HepG2 (cell line): ENCODE measurements around the gene KDM5A. TPM values are rescaled to one million over a fixed set of nuclear protein-coding genes. Genes with fewer than 3 reads are reported as not detected.

Source experiments
- DR1 ChIP-seq: sonication (generic); formaldehyde crosslinking; IDR thresholded peaks from 2 replicates; pipeline ENCODE4 v1.8.0; 2021; ENCODE audit warnings: mild to moderate bottlenecking, missing genetic modification reagents, inconsistent platforms
- FLYWCH1 ChIP-seq: sonication (generic); formaldehyde crosslinking; IDR thresholded peaks from 2 replicates; pipeline ENCODE4 v1.8.1; 2023; ENCODE audit warnings: mild to moderate bottlenecking, missing genetic modification reagents
- HNRNPUL1 ChIP-seq: fragments of 200-400 bp; formaldehyde crosslinking; IDR thresholded peaks from 2 replicates; pipeline ENCODE4 v1.6.1; 2017; ENCODE audit warnings: low read depth, mild to moderate bottlenecking, low read length, moderate library complexity
- IRF2 ChIP-seq: IDR thresholded peaks from 2 replicates; pipeline ENCODE4 v1.6.1; 2018; ENCODE audit warnings: missing genetic modification reagents, missing compliant biosample characterization
- JUN ChIP-seq: sonication (generic); formaldehyde crosslinking; IDR thresholded peaks from 2 replicates; pipeline ENCODE4 v1.4.0; 2020; ENCODE audit warnings: mild to moderate bottlenecking, missing genetic modification reagents
- NAIF1 ChIP-seq: sonication (generic); formaldehyde crosslinking; IDR thresholded peaks from 2 replicates; pipeline ENCODE4 v1.5.0; 2020; ENCODE audit warnings: mild to moderate bottlenecking, missing genetic modification reagents, borderline replicate concordance
- NFYB ChIP-seq: sonication (generic); formaldehyde crosslinking; IDR thresholded peaks from 2 replicates; pipeline ENCODE4 v1.4.0; 2020; ENCODE audit warnings: missing genetic modification reagents
- REL ChIP-seq: sonication (generic); formaldehyde crosslinking; conservative IDR thresholded peaks from 2 replicates; pipeline ENCODE4 v1.8.0; 2022; ENCODE audit warnings: mild to moderate bottlenecking, missing genetic modification reagents, moderate library complexity
- SALL1 ChIP-seq: sonication (generic); formaldehyde crosslinking; IDR thresholded peaks from 2 replicates; pipeline ENCODE4 v1.8.0; 2022; ENCODE audit warnings: mild to moderate bottlenecking, missing genetic modification reagents
- SMAD1 ChIP-seq: sonication (generic); formaldehyde crosslinking; IDR thresholded peaks from 2 replicates; pipeline ENCODE4 v1.4.0; 2020; ENCODE audit warnings: missing genetic modification reagents, low read depth, mild to moderate bottlenecking, borderline replicate concordance
- ZNF484 ChIP-seq: sonication (generic); formaldehyde crosslinking; IDR thresholded peaks from 2 replicates; pipeline ENCODE4 v1.5.1; 2020; ENCODE audit warnings: mild to moderate bottlenecking, low read depth, missing genetic modification reagents, borderline replicate concordance
- ZNF879 ChIP-seq: sonication (generic); formaldehyde crosslinking; IDR thresholded peaks from 2 replicates; pipeline ENCODE4 v1.8.1; 2023; ENCODE audit warnings: missing genetic modification reagents
- polyA plus RNA-seq, 8 experiments: library from polyadenylated mRNA; depleted of rRNA in 3 of 8; stranded (reverse) in 7 of 8; unstranded in 1 of 8; fragments of >200 nt; fragmentation: Illumina TruSeq in 4 of 8; extraction: Trizol in 4 of 8; gene quantifications; 2 replicates each; pipeline versions ENCODE4 v1.2.1 to v1.2.3, GENCODE V29; 2011 to 2016; ENCODE audit warnings: low read depth in 4 of 8, missing spikeins in 1 of 8, mixed read lengths in 1 of 8; ENCODE audit not compliant: insufficient read depth in 1 of 8
- total RNA-seq, 5 experiments: library from RNA; depleted of rRNA; stranded (reverse); fragments of >200 nt; fragmentation: Illumina TruSeq; extraction: Trizol; gene quantifications; 2 replicates each; pipeline ENCODE4 v1.2.3, GENCODE V29; 2016; ENCODE audit warnings: low read depth in 1 of 5
- TF ChIP-seq, protein P1 (sequence below): sonication (generic); formaldehyde crosslinking; IDR thresholded peaks from 2 replicates; pipeline ENCODE4 v1.5.0; 2020; ENCODE audit warnings: mild to moderate bottlenecking, missing genetic modification reagents
- TF ChIP-seq, protein P2 (sequence below): IDR thresholded peaks from 2 replicates; pipeline ENCODE4 v1.6.1; 2016; ENCODE audit warnings: missing genetic modification reagents, missing compliant biosample characterization
- TF ChIP-seq, protein P3 (sequence below): sonication (generic); formaldehyde crosslinking; IDR thresholded peaks from 2 replicates; pipeline ENCODE4 v1.5.0; 2020; ENCODE audit warnings: missing genetic modification reagents, mild to moderate bottlenecking, borderline replicate concordance
- TF ChIP-seq, protein P4 (sequence below): sonication (generic); formaldehyde crosslinking; IDR thresholded peaks from 2 replicates; pipeline ENCODE4 v1.8.0; 2022; ENCODE audit warnings: mild to moderate bottlenecking, missing genetic modification reagents, borderline replicate concordance
- TF ChIP-seq, protein P5 (sequence below), 2 experiments: sonication (generic) in 1 of 2; formaldehyde crosslinking in 1 of 2; IDR thresholded peaks; 2 replicates each; pipeline versions ENCODE4 v1.6.1 to v1.9.0; 2014 to 2022; ENCODE audit warnings: antibody characterized with exemption in 1 of 2, borderline replicate concordance in 1 of 2, inconsistent platforms in 1 of 2, low read depth in 1 of 2, missing genetic modification reagents in 1 of 2

The KDM5A gene
- total and polyA plus RNA-seq, 2 of the 13 experiments (the other 11 are each of a cell fraction or from before 2014, with no cell fraction given) = 12.0 to 29.2 TPM

DNA sequence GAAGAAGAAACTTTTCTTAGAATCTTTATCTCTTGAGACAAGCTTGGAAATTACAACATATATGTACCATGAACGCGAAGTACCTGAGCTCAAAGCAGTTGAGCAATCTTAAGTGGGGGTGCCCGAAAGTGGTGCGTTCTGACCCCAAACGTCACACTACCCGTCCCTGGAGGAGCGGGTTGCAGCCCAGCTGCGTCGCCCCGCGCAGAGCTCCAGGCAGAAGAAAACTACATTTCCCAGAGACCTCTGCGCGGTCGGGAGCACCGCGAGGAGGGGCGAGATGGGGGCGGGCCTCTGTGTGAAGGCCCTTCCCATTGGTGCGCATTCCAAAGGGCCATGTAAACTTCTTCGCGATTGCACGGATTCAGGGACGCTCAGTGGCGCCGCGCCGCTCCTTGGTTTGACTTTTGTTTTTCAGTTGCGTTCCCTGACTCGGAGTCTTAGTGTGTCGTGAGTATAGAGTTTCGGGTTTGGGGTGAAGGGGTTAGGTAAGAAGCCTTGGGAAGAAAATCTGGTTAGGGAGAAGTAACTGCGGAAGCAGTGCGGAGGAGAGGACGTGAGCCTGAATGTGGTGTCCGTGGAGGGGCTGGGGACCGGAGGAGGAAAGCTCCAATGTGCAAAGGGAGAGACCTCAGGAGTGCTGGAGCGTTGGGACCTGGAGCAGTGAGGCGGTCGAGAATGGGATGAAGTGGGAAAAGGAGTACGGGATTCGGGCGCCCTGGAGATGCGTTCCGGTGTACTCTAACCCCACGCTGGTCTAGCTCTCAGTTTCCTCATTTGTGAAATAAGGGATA is 12.3 kb upstream of the KDM5A start, which contains the start of gene CCDC77 (continued):
- TF ChIP-seq, protein P1, sequence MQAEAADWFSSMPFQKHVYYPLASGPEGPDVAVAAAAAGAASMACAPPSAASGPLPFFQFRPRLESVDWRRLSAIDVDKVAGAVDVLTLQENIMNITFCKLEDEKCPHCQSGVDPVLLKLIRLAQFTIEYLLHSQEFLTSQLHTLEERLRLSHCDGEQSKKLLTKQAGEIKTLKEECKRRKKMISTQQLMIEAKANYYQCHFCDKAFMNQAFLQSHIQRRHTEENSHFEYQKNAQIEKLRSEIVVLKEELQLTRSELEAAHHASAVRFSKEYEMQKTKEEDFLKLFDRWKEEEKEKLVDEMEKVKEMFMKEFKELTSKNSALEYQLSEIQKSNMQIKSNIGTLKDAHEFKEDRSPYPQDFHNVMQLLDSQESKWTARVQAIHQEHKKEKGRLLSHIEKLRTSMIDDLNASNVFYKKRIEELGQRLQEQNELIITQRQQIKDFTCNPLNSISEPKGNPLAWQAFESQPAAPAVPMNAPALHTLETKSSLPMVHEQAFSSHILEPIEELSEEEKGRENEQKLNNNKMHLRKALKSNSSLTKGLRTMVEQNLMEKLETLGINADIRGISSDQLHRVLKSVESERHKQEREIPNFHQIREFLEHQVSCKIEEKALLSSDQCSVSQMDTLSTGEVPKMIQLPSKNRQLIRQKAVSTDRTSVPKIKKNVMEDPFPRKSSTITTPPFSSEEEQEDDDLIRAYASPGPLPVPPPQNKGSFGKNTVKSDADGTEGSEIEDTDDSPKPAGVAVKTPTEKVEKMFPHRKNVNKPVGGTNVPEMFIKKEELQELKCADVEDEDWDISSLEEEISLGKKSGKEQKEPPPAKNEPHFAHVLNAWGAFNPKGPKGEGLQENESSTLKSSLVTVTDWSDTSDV (CRISPR knock-in tag) = no peak
- TF ChIP-seq HNRNPUL1 (no peak), JUN (CRISPR knock-in tag) (no peak), NFYB (CRISPR knock-in tag) (peak; percentile 98), FLYWCH1 (CRISPR knock-in tag) (no peak), ZNF484 (CRISPR knock-in tag) (no peak), IRF2 (CRISPR knock-in tag) (peak; percentile 90), SALL1 (CRISPR knock-in tag) (peak; percentile 85), REL (CRISPR knock-in tag) (0 out of 2 replicates have a peak, but pooled peaks have one; percentile 21), NAIF1 (CRISPR knock-in tag) (no peak), ZNF879 (CRISPR knock-in tag) (no peak), SMAD1 (no peak), DR1 (no peak; the same call in 1 of the 2 replicates)
- TF ChIP-seq, protein P2, sequence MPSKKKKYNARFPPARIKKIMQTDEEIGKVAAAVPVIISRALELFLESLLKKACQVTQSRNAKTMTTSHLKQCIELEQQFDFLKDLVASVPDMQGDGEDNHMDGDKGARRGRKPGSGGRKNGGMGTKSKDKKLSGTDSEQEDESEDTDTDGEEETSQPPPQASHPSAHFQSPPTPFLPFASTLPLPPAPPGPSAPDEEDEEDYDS (CRISPR knock-in tag) = peak; percentile 74
- TF ChIP-seq, protein P3, sequence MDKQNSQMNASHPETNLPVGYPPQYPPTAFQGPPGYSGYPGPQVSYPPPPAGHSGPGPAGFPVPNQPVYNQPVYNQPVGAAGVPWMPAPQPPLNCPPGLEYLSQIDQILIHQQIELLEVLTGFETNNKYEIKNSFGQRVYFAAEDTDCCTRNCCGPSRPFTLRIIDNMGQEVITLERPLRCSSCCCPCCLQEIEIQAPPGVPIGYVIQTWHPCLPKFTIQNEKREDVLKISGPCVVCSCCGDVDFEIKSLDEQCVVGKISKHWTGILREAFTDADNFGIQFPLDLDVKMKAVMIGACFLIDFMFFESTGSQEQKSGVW (CRISPR knock-in tag) = no peak
- TF ChIP-seq, protein P4, sequence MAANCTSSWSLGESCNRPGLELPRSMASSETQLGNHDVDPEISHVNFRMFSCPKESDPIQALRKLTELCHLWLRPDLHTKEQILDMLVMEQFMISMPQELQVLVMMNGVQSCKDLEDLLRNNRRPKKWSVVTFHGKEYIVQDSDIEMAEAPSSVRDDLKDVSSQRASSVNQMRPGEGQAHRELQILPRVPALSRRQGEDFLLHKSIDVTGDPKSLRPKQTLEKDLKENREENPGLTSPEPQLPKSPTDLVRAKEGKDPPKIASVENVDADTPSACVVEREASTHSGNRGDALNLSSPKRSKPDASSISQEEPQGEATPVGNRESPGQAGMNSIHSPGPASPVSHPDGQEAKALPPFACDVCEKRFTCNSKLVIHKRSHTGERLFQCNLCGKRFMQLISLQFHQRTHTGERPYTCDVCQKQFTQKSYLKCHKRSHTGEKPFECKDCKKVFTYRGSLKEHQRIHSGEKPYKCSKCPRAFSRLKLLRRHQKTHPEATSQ (CRISPR knock-in tag) = no peak
- TF ChIP-seq, protein P5, sequence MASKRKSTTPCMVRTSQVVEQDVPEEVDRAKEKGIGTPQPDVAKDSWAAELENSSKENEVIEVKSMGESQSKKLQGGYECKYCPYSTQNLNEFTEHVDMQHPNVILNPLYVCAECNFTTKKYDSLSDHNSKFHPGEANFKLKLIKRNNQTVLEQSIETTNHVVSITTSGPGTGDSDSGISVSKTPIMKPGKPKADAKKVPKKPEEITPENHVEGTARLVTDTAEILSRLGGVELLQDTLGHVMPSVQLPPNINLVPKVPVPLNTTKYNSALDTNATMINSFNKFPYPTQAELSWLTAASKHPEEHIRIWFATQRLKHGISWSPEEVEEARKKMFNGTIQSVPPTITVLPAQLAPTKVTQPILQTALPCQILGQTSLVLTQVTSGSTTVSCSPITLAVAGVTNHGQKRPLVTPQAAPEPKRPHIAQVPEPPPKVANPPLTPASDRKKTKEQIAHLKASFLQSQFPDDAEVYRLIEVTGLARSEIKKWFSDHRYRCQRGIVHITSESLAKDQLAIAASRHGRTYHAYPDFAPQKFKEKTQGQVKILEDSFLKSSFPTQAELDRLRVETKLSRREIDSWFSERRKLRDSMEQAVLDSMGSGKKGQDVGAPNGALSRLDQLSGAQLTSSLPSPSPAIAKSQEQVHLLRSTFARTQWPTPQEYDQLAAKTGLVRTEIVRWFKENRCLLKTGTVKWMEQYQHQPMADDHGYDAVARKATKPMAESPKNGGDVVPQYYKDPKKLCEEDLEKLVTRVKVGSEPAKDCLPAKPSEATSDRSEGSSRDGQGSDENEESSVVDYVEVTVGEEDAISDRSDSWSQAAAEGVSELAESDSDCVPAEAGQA (IDR thresholded peaks at IDR 0.05; ENCODE audit: low read depth) = no peak
- TF ChIP-seq, protein P5 (CRISPR knock-in tag; IDR thresholded peaks at IDR 0.05; ENCODE audit: borderline replicate concordance) = 0 out of 2 replicates have a peak, but pooled peaks have one; percentile 55
